Measurements from ENCODE around the gene IL12RB2. TPM values are rescaled to one million over a fixed set of nuclear protein-coding genes. Genes with fewer than 3 reads are reported as not detected.

IL12RB2 gene
- total and polyA plus RNA-seq, 2 donors (not counting 3 experiments of a cell fraction or from before 2014, with no cell fraction given): 0.42 TPM; not detected in 1

GRCh38 chr1:67336157-67336556 lies 28.5 kb downstream of the IL12RB2 start:
- H3K9me3 ChIP-seq (replicated peaks; ENCODE audit: control insufficient read depth, insufficient read depth, low read length): no peaks in the 10 kb centered on the region
- H3K27ac ChIP-seq (ENCODE audit: insufficient read depth, low read depth, low read length): no peak overlapping the region
- no TSS peak for BruUV-seq (replicated peaks)
- no peak for DNase-seq (ENCODE audit: low read depth, low spot score)
- POLR2A ChIA-PET: no interaction called here
- no peak overlapping the region for H3K4me3 ChIP-seq (replicated peaks in 1 of 3; ENCODE audit: insufficient read depth in 1 of 3, low read depth in 1 of 3, low read length in 3 of 3)
- dilution Hi-C loops (cut with MboI; ENCODE audit: extremely low pct_ligation_motif_present, low sequenced_read_pairs) (no loop called here), intact Hi-C loops (cut with micrococcal nuclease) (no loop called here)
- no peak for FAIRE-seq
- H4K20me1 ChIP-seq (replicated peaks; ENCODE audit: control insufficient read depth, extremely low read depth, insufficient read depth, low read length): no peaks in the 10 kb centered on the region
- H2AFZ ChIP-seq (ENCODE audit: low read depth, low read length): no peak overlapping the region
- no peaks in the 10 kb centered on the region for H3K79me2 ChIP-seq (ENCODE audit: control insufficient read depth, insufficient read depth, low read length)
- CTCF ChIA-PET: interaction anchor here (1.0 to 4.9 kb wide), 2 partner anchors 10 to 11 kb away, joined by 3 to 28 read pairs; no protein-coding TSS in a partner anchor
- no peaks in the 10 kb centered on the region for H3K9me1 ChIP-seq (replicated peaks; ENCODE audit: control insufficient read depth, extremely low read depth, insufficient read depth, low read length)
- no peak overlapping the region for H3K4me2 ChIP-seq (ENCODE audit: insufficient read depth, low read length)
- no peaks in the 10 kb centered on the region for H3K36me3 ChIP-seq (ENCODE audit: control insufficient read depth in 2 of 2, extremely low read depth in 1 of 2, insufficient read depth in 2 of 2, low read length in 2 of 2)
- H3K9ac ChIP-seq (replicated peaks; ENCODE audit: extremely low read depth, insufficient read depth, low read length): no peak overlapping the region
- H3K4me1 ChIP-seq (ENCODE audit: control insufficient read depth, extremely low read depth, insufficient read depth, low read length): no peaks in the 10 kb centered on the region
- TF ChIP-seq MAX (IDR thresholded peaks at IDR 0.05; ENCODE audit: insufficient read depth, insufficient read length) (no peak), EZH2 (IDR thresholded peaks at IDR 0.05; ENCODE audit: borderline replicate concordance, low read depth, low read length, severe bottlenecking) (no peak), MYC (IDR thresholded peaks at IDR 0.05; ENCODE audit: low read depth, low read length) (no peak), POLR2A (IDR thresholded peaks at IDR 0.05; ENCODE audit: low read depth, low read length) (no peak), JUN (IDR thresholded peaks at IDR 0.05; ENCODE audit: borderline replicate concordance, insufficient read depth, insufficient read length, low read depth) (no peak), FOS (IDR thresholded peaks at IDR 0.05; ENCODE audit: borderline replicate concordance, insufficient read depth, low read length) (no peak), GATA2 (IDR thresholded peaks at IDR 0.05; ENCODE audit: insufficient read depth, insufficient read length, low read depth, low read length) (no peak), POLR2AphosphoS5 (IDR thresholded peaks at IDR 0.05; ENCODE audit: insufficient read depth, low read depth, low read length) (no peak)
- TF ChIP-seq, protein P1, sequence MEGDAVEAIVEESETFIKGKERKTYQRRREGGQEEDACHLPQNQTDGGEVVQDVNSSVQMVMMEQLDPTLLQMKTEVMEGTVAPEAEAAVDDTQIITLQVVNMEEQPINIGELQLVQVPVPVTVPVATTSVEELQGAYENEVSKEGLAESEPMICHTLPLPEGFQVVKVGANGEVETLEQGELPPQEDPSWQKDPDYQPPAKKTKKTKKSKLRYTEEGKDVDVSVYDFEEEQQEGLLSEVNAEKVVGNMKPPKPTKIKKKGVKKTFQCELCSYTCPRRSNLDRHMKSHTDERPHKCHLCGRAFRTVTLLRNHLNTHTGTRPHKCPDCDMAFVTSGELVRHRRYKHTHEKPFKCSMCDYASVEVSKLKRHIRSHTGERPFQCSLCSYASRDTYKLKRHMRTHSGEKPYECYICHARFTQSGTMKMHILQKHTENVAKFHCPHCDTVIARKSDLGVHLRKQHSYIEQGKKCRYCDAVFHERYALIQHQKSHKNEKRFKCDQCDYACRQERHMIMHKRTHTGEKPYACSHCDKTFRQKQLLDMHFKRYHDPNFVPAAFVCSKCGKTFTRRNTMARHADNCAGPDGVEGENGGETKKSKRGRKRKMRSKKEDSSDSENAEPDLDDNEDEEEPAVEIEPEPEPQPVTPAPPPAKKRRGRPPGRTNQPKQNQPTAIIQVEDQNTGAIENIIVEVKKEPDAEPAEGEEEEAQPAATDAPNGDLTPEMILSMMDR (IDR thresholded peaks at IDR 0.05; ENCODE audit: extremely low read depth in 1 of 2, insufficient read depth in 1 of 2, low read depth in 1 of 2, low read length in 2 of 2): no peak
- peaks cover 0 to 2% of the 10 kb centered on the region in 2 experiments for H3K27me3 ChIP-seq (ENCODE audit: control insufficient read depth in 2 of 2, insufficient read depth in 2 of 2, low read length in 2 of 2)

Measured in endothelial cell of umbilical vein (primary cell).